HG02588 (cell line): ENCODE data around the gene ATG7.
"Not testable (repeated sequence)": the region's sequence is repeated elsewhere in the genome, so short reads cannot be mapped to it uniquely, and the experiment has no call there.

ENCODE experiments used
- ATAC-seq: cut with Tn5 transposase; IDR thresholded peaks from one replicate; pipeline ENCODE4 v1.9.1; 2021; ENCODE audit warnings: mild to moderate bottlenecking, moderate library complexity; ENCODE audit not compliant: unreplicated experiment

The ATG7 gene

DNA sequence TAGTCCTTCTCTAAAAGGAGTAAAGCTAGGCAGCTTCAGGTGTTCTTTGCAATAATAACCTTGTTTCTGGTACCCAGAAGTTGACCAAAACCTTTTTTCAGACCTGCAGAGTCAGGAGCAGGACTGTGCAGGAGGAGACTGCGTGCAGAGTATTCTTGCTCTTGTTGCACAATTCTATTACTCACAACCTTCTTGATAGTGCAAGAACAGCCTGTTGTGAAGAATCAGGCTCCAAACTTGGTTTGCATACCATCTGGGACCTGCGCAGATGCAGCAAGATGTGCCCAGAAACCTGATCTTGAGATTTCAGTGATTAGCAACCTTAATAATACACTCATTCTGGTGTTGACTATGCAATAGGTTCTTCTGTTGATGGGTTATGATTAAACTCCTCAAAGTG is 111.9 kb downstream of the ATG7 start:
- no peak for ATAC-seq

DNA sequence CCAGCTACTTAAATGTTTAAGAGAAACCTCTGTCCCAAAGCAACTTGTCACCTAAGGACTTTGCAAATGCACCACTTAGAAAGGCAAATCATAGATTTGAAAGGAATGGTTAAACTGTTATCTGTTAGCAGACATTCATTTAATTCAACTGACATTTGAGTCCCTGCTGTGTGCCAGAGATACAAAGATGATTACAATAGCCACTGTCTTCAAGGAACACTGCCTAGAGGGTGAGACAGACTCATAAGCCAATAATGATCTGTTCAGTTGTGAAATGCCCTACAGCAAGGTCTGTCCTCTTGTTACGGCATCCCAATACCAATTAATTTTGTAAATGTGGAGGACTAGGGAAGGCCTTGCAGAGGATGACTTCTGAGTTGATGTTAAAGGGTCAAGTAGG is 113.1 kb downstream of the ATG7 start:
- ATAC-seq, result no peak

DNA sequence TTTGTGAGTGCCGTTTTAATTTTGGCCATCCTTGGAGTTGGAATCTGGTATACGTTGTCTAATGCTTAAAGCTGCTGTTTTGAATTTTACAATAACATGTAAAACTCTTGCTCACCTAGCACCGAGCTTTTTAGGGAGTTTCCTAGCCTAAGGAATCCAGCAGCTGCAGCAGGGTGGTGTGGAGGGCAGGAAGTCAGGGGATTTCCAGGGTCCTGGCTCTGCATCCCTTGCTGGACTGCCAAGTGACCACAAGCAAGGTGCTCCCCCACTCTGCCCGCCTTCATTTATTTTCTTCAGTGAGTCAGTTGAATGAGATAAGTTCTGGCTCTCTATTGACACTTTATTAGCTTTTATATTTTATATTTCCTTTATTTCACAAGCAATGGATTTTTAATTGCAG is 113.7 kb downstream of the ATG7 start:
- no peak for ATAC-seq

DNA sequence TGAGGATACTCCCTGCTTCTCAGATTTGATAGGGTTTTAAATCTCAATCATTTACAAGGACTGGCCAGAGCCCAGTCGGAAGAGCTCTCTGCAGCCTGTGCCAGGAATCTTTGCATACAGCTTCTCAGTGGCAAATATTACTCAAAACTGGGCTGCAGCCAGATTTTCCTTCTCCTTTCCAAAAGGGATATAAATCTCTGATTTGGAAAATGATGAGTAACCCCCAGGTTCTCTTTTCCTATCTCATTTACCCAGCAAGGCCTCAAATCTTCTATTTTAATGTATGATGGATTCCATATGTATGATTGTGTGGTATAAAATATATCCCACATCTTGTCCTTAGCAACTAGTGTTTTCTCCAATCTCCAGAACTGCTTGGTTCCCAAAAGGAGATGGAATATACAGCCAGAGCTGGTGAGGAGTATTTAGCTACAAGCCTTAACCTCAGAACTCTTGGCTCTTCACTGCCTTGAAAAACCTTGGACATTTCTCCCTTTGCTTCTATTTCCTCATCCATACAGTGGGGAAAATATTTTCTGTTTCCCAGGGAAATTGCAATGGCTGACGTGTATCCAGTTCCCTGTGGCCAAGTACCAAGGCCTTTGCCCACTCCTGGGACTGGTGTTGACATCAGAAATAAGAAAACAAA is 114.4 kb downstream of the ATG7 start:
- no peak for ATAC-seq

DNA sequence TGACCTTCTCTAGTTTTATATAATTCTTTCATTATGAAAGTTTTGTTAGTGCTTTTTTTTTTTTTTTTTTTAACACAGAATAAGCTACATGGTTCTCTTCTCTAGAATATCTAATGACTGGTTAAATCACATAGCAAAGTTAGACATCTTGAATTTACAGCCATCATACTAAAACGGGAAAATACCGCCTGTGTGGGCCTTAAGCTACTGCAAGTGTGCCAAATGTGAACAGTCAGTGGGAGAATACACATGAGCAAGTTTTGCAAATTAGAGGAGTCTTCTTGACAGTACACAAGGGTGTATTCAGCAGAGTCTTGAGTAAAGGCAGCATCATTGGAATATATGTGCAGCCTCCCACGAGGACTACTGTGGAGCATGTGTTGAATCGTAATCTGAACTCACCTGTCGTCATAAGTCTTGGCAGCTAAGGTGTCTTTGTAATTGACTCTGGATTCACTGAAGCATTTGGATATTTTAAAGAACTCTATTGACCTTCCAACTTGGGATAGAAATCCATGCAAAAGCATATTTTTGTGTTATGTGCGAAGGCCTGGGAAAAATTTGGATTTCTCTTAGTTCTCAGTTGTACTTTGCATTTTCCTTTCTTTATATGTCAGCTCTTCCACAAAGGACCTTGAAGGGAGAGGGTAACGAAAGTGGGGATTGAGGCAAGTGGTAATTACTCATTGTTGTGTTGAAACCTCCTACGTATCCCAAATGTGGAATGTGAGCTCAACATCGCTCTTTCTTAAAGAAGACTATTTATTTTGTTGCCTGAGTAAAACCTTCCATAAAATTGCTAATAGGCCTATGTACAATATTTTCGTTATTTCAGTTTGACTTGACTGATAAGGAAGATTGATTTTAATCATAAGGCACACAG is 117.4 kb downstream of the ATG7 start:
- no peak for ATAC-seq

DNA sequence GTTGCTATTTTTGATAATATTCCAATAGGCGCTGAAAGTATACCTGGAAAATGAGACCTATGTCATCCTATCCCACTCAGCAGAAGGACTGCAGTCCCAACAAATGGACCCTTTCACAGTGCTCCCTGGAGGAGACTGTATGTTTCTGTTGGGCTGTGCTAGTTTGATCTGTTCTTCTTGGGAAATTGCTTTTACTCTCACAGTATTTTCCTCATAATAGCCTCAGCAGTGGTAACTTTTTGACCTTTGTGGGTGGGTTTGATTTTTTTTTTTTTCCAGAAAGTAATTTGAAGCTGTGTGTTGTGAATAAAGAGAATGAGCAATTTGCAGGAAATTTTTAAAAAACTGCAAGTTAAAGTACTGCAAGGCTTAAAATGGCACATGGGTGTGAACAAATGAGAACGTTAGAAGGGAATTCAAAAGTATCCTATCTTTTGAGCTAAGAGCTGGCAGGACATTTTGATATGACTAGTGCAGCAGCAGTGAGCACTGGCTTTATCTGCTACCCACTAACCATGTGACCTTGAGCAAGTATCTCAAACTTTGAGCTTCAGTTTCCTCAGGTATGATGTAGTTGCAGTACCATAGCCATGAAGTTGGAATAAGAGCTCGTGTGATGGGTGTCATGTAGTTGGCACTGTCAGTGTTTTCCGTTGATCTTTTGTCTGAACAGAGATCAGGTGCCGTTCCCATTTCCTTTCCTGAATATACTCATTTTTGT is 118.4 kb downstream of the ATG7 start:
- ATAC-seq, result no peak

DNA sequence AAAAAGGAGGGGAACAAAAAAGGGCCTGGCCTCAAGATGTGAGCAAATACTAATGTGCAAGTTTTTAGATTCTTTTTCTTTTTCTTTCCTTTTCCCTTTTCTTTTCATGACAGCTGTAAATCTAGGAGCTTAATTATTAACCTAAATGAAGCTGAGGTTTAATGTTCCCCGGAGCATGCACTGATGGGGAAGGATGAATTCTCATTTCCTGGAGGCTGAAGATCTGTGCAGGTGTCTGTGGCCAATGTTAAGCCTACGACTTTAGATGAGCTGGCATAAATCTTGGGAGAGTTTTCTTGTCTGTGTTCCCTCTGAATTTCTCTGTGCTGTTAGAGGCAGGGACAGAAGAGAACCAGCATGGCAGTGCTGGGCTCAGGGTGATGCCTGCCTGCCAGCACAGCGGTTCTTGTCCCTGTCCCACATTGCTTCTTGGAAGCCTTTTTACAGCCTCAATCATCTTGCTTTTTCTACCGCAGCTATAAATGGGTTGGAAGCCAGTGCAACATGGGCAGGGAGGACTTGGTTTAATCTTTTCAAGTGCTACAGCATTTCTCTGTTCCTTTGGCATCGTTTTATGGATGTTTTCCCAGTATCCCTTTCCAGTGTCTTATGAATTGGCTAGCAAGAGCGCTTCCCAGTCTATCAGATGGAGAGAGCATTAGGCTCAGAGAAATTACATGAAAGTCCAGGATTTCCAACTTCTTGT is 119.1 kb downstream of the ATG7 start:
- no peak for ATAC-seq

DNA sequence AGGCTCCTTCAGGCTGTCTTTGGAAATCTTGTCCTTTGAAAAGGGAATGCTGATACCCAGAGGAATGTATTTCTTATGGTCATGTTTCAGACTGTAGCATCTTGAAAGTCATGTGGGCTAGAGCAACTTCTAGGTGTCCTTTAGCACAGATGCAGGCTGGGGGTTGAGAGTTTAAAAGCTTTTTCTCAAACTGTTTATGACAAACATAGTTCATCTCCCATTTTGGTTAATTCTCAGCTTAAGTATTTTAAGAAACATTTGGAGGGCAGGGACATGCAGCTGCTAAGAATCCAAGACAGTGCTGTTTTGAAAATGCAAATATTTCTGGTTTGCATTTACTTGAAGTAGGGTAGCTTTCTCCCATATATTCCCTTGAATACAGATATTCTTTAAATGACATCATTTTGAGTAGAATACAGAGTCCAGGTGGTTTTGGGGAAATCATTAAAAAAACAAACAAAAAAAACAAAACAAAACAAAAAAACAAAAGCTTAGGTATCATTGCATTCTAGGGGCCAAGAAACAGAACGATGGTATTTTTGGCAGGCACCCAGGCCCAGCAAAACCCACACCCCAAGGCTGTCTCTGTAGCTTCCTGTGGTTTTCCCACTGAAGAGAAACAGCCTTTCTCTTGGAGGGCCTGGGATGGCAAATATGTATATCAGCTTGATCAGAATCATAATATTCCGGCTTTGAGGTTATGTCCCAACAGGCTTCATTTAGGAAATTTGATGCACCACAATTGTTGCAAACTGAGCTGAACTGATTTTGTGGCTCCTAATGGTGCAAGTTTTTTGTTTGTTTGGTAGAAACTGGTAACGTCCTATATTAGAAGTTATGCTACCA is 120.0 kb downstream of the ATG7 start:
- ATAC-seq, result no peak

DNA sequence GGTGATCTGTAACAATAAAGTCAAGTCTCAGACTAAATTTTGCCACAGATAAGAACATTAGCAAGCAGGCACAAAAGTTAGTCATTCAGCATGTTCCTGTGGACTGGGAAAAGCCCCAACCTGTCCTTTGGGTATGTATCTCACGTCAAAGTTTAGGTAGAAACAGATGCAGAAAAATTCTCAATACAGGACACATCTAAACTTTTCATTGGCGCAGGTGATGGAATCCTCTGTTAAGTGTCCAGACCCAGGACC is 120.6 kb downstream of the ATG7 start:
- no peak for ATAC-seq

DNA sequence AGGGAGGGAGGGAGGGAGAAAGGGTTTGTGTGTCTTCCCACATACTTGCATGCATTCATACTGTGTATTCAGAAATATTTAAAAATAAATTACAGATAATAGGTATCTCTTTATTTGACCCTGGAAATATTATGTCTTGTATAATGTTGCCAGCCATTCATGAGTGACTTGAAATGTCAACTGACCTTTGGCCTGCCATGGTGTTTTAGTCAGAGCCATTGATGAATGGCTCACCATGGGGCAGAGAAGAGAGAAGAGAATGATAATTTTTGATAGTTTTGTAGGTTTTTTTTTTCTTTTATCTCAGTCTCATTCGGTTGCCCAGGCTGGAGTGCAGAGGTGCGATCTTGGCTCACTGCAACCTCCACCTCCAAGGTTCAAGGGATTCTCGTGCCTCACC is 121.2 kb downstream of the ATG7 start:
- ATAC-seq, result no peak

DNA sequence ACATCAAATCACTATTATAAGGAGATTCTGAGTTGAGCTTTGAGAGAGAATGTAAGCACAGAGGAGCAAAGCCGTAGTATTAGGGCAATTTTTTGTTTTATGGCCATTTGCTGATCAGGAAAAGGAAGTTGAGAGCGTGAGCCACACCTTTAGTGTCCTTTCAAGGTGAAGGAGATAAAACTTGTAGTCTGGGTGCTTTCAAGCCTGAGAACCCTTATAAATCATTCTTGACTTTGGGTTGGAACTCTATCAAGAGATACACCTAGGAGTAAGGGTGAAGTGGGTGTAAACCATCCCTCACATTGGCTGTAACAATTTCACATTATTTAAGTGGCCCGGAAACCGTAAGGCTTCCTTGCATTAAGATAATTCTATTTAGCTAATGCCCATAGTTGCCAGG is 122.2 kb downstream of the ATG7 start:
- no peak for ATAC-seq

DNA sequence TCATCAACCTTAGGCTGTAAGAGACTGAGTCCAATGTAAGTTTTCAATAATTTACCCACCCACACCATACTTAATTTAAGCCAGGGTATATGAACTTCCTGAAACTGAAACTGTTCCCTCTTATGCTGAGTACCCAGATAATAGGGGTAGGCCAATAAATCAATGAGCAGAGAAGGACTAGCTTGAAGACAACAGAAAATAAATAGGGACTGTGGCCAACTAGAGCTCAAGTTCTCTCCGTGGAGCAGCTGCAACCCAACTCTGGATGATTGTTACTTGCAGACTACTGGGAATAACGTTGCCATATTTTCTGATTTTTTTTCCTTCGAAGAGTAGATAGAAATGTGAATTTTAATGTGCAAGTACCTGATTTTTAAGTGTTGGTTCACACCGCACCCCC is 128.0 kb downstream of the ATG7 start:
- ATAC-seq, result no peak

DNA sequence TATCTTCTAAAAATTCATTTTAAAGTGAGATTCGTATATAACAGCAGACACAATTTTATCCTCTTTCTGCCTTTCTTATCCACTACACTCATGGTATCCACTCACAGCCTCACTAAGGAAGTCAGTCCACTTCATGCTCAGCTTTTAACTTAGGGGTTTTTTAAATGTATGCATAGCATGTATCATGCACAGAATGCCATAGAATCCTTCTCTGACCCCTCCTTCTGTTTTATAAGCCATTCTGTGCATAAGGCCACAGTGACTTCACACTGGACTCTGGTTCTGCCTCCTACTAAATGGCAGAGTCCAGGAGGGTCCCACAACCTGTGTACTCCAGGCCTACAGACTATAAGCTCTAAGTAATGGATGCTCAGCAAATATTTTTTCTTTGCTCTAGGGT is 129.2 kb downstream of the ATG7 start:
- no peak for ATAC-seq

DNA sequence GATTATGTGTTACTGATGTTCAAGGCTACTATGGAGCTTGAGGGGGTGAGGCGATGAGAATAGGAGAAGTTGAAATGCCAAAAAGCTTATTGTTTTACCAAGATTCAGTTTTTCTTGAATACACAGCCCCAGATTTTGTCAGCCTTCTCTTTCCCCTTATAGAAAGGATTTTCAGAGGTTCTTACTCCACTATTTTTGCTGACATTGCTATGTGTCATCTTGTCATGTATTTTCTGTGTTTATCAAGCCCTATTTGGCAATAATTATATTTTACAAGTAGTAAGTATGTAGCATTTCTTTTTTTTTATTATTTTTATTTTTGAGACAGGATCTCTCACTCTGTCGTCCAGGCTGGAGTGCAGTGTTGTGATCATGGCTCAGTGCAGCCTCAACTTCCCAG is 133.1 kb downstream of the ATG7 start:
- no peak for ATAC-seq

DNA sequence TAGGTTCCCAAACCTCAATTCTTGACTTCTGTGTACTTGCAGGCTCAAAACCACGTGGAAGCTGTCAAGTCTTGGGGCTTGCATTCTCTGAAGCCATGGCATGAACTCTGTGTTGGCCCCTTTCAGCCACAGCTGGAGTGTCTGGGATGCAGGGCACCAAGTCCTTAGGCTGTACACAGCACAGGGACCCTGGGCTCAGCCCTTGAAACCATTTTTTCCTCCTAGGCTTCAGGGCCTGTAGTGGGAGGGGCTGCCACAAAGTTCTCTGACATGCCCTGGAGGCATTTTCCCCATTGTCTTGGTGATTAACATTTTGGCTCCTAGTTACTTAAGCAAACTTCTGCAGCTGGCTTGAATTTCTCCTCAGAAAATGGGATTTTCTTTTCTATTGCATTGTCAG is 135.4 kb downstream of the ATG7 start:
- no peak for ATAC-seq

DNA sequence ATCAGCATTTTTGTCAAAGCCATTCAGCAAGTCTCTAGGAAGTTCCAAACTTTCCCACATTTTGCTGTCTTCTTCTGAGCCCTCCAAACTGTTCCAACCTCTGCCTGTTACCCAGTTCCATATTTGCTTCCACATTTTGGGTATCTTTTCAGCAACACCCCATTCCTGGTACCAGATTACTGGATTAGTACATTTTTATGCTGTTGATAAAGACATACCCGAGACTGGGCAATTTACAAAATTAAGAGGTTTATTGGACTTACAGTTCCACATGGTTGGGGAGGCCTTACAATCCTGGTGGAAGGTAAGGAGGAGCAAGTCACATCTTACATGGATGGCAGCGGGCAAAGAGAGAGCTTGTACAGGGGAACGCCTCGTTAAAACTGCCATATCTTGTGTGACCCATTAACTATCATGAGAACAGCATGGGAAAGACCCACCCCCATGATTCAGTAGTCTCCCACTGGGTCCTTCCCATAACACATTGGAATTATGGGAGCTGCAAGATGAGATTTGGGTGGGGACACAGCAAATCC is 136.2 kb downstream of the ATG7 start:
- ATAC-seq, result not testable (repeated sequence)

DNA sequence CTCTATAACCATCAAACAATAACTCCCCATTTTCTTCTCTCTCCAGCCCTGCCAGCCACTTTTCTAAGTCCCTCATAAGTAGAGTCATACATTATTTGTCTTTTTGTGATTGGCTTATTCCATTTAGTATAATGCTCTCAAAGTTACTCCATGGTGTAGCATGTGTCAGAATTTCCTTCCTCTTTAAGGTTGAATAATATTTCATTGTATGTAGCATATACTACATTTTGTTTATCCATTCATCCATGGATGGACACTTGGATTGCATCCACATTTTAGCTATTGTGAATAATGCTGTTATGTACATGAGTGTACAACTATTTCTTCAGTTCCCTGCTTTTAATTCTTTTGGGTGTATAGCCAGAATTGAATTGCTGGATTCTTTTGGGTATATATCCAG is 138.4 kb downstream of the ATG7 start:
- no peak for ATAC-seq

DNA sequence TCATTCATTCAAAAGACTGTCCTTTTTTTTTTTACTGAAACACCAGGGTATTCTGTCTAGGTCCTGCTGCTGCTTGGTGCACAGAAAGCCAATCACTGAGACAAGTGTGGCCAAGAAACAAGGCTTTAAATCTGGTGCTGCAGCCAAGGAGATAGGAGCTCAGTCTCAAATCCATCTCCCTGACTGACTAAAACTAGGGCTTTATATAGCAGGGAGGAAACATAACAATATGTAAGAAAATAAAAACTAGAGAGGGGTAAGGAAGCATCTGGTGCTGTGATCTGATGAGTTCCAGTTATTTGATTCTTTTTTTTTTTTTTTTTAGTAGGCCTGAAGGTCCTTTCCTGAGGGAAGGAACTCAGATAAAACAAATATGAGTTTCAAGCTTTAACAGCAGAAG is 139.8 kb downstream of the ATG7 start:
- ATAC-seq, result no peak

DNA sequence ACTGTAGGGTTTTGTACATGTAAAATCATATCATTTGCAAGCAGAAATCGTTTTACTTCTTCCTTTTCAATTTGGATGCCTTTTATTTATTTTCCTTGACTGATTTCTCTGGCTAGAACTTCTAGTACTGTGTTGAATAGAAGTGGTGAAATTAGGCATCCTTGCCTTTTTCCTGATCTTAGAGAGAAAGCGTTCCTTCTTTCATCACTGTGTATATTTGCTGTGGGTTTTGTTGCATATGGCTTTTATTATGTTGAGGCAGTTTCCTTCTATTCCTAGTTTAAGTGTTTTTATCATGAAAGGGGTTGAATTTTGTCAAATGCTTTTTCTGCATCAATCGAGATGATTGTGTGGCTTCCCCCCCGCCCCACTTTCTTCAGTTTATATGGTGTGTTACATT is 140.9 kb downstream of the ATG7 start:
- ATAC-seq, result no peak

DNA sequence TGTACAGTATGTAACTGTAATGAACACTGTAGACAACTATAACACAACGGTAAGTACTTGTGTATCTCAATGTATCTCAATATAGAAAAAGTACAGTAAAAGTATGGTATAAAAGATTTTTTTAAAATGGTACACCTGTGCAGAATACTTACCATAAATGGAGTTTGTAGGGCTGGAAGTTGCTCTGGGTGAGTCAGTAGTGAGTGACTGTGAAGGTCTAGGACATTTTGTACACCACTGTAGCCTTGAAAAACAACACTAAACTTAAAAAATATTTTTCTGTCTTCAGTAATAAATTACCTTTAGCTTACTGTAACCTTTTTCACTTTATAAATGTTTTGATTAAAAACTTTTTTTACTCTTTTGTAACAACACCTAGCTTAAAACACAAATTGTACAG is 142.9 kb downstream of the ATG7 start:
- no peak for ATAC-seq
